HEK293 (cell line): Measurements from ENCODE around the gene ARMC2.
A peak's percentile ranks its signal among the peaks of the same experiment; 100 is the strongest.

Source experiments
- KLF7 ChIP-seq: fragments of 450-650 bp; formaldehyde crosslinking; IDR thresholded peaks from 2 replicates; pipeline ENCODE4 v1.5.1; 2016; ENCODE audit warnings: missing biosample characterization, missing genetic modification characterization, borderline replicate concordance
- OVOL3 ChIP-seq: fragments of 450-650 bp; formaldehyde crosslinking; IDR thresholded peaks from 2 replicates; pipeline ENCODE4 v1.5.1; 2016; ENCODE audit warnings: missing biosample characterization, missing genetic modification characterization
- PRDM1 ChIP-seq: fragments of 450-650 bp; formaldehyde crosslinking; IDR thresholded peaks from 2 replicates; pipeline ENCODE4; 2016; ENCODE audit warnings: missing biosample characterization, missing genetic modification characterization
- SP3 ChIP-seq: fragments of 450-650 bp; formaldehyde crosslinking; IDR thresholded peaks from 2 replicates; pipeline ENCODE4 v1.5.1; 2016; ENCODE audit warnings: missing biosample characterization, missing genetic modification characterization
- TRIM28 ChIP-seq: IDR thresholded peaks from 2 replicates; pipeline ENCODE4 v1.6.1; 2011; ENCODE audit warnings: low read length, control low read depth, borderline replicate concordance
- ZBTB21 ChIP-seq: fragments of 450-650 bp; formaldehyde crosslinking; IDR thresholded peaks from 2 replicates; pipeline ENCODE4 v1.5.1; 2017; ENCODE audit warnings: missing biosample characterization, missing genetic modification characterization
- ZNF112 ChIP-seq: fragments of 450-650 bp; formaldehyde crosslinking; IDR thresholded peaks from 2 replicates; pipeline ENCODE4 v1.5.0; 2017; ENCODE audit warnings: missing biosample characterization, missing genetic modification characterization
- ZNF133 ChIP-seq: fragments of 450-650 bp; formaldehyde crosslinking; IDR thresholded peaks from 2 replicates; pipeline ENCODE4 v1.5.1; 2016; ENCODE audit warnings: missing biosample characterization, missing genetic modification characterization
- ZNF2 ChIP-seq: fragments of 450-650 bp; formaldehyde crosslinking; IDR thresholded peaks from 2 replicates; pipeline ENCODE4 v1.5.1; 2016; ENCODE audit warnings: missing biosample characterization, missing genetic modification characterization
- ZNF202 ChIP-seq: fragments of 450-650 bp; formaldehyde crosslinking; IDR thresholded peaks from 2 replicates; pipeline ENCODE4 v1.5.1; 2016; ENCODE audit warnings: missing biosample characterization, missing genetic modification characterization, borderline replicate concordance
- ZNF223 ChIP-seq: fragments of 450-650 bp; formaldehyde crosslinking; IDR thresholded peaks from 2 replicates; pipeline ENCODE4 v1.5.1; 2016; ENCODE audit warnings: missing biosample characterization, missing genetic modification characterization
- ZNF311 ChIP-seq: fragments of 450-650 bp; formaldehyde crosslinking; IDR thresholded peaks from 2 replicates; pipeline ENCODE4 v1.5.1; 2017; ENCODE audit warnings: missing biosample characterization, missing genetic modification characterization, borderline replicate concordance
- ZNF341 ChIP-seq: fragments of 450-650 bp; formaldehyde crosslinking; IDR thresholded peaks from 2 replicates; pipeline ENCODE4; 2016; ENCODE audit warnings: low read depth, missing biosample characterization, missing genetic modification characterization
- ZNF501 ChIP-seq: fragments of 450-650 bp; formaldehyde crosslinking; IDR thresholded peaks from 2 replicates; pipeline ENCODE4 v1.5.1; 2016; ENCODE audit warnings: missing biosample characterization, missing genetic modification characterization
- ZNF596 ChIP-seq: fragments of 450-650 bp; IDR thresholded peaks from 2 replicates; pipeline ENCODE4 v1.5.0; 2018; ENCODE audit warnings: missing biosample characterization, mild to moderate bottlenecking, missing genetic modification characterization, moderate library complexity
- ZNF621 ChIP-seq: fragments of 450-650 bp; formaldehyde crosslinking; IDR thresholded peaks from 2 replicates; pipeline ENCODE4 v1.5.1; 2017; ENCODE audit warnings: missing biosample characterization, missing genetic modification characterization
- ZNF654 ChIP-seq: fragments of 450-650 bp; formaldehyde crosslinking; IDR thresholded peaks from 2 replicates; pipeline ENCODE4 v1.5.1; 2016; ENCODE audit warnings: low read depth, missing biosample characterization, missing genetic modification characterization
- ZNF843 ChIP-seq: fragments of 450-650 bp; formaldehyde crosslinking; IDR thresholded peaks from 2 replicates; pipeline ENCODE4 v1.5.1; 2016; ENCODE audit warnings: missing biosample characterization, missing genetic modification characterization
- TF ChIP-seq, protein P1 (sequence below): sonication (generic); formaldehyde crosslinking; IDR thresholded peaks from 2 replicates; pipeline ENCODE4 v1.8.1; 2022; ENCODE audit warnings: mild to moderate bottlenecking, moderate library complexity, missing genetic modification reagents
- TF ChIP-seq, protein P2 (sequence below): fragments of 450-650 bp; formaldehyde crosslinking; IDR thresholded peaks from 2 replicates; pipeline ENCODE4 v1.5.1; 2016; ENCODE audit warnings: missing biosample characterization, missing genetic modification characterization
- TF ChIP-seq, protein P3 (sequence below): fragments of 450-650 bp; IDR thresholded peaks from 2 replicates; pipeline ENCODE4 v1.5.1; 2018; ENCODE audit warnings: missing biosample characterization, missing genetic modification characterization
- TF ChIP-seq, protein P4 (sequence below): fragments of 450-650 bp; formaldehyde crosslinking; conservative IDR thresholded peaks from 2 replicates; pipeline ENCODE4 v1.5.1; 2016; ENCODE audit warnings: low read depth, missing biosample characterization, missing genetic modification characterization
- TF ChIP-seq, protein P5 (sequence below): fragments of 450-650 bp; formaldehyde crosslinking; IDR thresholded peaks from 2 replicates; pipeline ENCODE4 v1.5.1; 2016; ENCODE audit warnings: missing biosample characterization, missing genetic modification characterization

The ARMC2 gene

DNA sequence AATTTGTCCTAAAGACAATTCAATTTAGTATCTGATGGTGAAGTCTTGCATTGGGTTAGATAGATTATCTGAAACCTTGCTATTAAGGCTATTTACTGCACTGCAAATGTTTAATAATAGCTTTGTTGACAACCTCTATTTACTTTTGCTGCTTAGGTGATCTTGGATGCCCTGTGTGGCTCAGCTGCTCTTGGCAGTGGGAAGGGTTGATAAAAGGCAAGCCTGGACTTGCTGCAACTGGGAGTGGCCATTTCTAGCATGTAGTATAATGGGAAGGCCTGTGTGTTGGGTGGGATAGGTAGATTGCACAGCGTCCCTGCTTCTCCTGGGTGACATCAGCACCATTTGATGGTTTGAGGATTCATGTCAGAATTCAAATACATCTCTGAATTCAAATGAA is 49.1 kb downstream of the ARMC2 start (continued):
- TF ChIP-seq ZNF501 (no peak), ZNF133 (tag by site-specific recombination) (no peak), ZNF112 (tag by site-specific recombination) (no peak), ZNF223 (tag by site-specific recombination) (no peak), ZBTB21 (tag by site-specific recombination) (0 out of 2 replicates have a peak, but pooled peaks have one; percentile 30), TRIM28 (peak; percentile 84; the same call in 1 of the 2 replicates), ZNF843 (tag by site-specific recombination) (no peak), ZNF311 (tag by site-specific recombination) (no peak), ZNF2 (tag by site-specific recombination) (no peak), KLF7 (tag by site-specific recombination) (peak; percentile 57; the same call in 1 of the 2 replicates), OVOL3 (tag by site-specific recombination) (no peak), SP3 (tag by site-specific recombination) (peak; percentile 39; the same call in 1 of the 2 replicates), ZNF341 (peak; percentile 57), ZNF621 (tag by site-specific recombination) (no peak), ZNF596 (no peak), ZNF202 (no peak), ZNF654 (no peak), PRDM1 (tag by site-specific recombination) (no peak)
- TF ChIP-seq, protein P1, sequence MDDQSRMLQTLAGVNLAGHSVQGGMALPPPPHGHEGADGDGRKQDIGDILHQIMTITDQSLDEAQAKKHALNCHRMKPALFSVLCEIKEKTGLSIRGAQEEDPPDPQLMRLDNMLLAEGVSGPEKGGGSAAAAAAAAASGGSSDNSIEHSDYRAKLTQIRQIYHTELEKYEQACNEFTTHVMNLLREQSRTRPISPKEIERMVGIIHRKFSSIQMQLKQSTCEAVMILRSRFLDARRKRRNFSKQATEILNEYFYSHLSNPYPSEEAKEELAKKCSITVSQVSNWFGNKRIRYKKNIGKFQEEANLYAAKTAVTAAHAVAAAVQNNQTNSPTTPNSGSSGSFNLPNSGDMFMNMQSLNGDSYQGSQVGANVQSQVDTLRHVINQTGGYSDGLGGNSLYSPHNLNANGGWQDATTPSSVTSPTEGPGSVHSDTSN (CRISPR knock-in tag): no peak
- TF ChIP-seq, protein P2, sequence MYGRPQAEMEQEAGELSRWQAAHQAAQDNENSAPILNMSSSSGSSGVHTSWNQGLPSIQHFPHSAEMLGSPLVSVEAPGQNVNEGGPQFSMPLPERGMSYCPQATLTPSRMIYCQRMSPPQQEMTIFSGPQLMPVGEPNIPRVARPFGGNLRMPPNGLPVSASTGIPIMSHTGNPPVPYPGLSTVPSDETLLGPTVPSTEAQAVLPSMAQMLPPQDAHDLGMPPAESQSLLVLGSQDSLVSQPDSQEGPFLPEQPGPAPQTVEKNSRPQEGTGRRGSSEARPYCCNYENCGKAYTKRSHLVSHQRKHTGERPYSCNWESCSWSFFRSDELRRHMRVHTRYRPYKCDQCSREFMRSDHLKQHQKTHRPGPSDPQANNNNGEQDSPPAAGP (tag by site-specific recombination): peak; percentile 73; the same call in 1 of the 2 replicates
- TF ChIP-seq, protein P3, sequence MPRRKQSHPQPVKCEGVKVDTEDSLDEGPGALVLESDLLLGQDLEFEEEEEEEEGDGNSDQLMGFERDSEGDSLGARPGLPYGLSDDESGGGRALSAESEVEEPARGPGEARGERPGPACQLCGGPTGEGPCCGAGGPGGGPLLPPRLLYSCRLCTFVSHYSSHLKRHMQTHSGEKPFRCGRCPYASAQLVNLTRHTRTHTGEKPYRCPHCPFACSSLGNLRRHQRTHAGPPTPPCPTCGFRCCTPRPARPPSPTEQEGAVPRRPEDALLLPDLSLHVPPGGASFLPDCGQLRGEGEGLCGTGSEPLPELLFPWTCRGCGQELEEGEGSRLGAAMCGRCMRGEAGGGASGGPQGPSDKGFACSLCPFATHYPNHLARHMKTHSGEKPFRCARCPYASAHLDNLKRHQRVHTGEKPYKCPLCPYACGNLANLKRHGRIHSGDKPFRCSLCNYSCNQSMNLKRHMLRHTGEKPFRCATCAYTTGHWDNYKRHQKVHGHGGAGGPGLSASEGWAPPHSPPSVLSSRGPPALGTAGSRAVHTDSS: no peak
- TF ChIP-seq, protein P4, sequence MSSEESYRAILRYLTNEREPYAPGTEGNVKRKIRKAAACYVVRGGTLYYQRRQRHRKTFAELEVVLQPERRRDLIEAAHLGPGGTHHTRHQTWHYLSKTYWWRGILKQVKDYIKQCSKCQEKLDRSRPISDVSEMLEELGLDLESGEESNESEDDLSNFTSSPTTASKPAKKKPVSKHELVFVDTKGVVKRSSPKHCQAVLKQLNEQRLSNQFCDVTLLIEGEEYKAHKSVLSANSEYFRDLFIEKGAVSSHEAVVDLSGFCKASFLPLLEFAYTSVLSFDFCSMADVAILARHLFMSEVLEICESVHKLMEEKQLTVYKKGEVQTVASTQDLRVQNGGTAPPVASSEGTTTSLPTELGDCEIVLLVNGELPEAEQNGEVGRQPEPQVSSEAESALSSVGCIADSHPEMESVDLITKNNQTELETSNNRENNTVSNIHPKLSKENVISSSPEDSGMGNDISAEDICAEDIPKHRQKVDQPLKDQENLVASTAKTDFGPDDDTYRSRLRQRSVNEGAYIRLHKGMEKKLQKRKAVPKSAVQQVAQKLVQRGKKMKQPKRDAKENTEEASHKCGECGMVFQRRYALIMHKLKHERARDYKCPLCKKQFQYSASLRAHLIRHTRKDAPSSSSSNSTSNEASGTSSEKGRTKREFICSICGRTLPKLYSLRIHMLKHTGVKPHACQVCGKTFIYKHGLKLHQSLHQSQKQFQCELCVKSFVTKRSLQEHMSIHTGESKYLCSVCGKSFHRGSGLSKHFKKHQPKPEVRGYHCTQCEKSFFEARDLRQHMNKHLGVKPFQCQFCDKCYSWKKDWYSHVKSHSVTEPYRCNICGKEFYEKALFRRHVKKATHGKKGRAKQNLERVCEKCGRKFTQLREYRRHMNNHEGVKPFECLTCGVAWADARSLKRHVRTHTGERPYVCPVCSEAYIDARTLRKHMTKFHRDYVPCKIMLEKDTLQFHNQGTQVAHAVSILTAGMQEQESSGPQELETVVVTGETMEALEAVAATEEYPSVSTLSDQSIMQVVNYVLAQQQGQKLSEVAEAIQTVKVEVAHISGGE (tag by site-specific recombination): no peak
- TF ChIP-seq, protein P5, sequence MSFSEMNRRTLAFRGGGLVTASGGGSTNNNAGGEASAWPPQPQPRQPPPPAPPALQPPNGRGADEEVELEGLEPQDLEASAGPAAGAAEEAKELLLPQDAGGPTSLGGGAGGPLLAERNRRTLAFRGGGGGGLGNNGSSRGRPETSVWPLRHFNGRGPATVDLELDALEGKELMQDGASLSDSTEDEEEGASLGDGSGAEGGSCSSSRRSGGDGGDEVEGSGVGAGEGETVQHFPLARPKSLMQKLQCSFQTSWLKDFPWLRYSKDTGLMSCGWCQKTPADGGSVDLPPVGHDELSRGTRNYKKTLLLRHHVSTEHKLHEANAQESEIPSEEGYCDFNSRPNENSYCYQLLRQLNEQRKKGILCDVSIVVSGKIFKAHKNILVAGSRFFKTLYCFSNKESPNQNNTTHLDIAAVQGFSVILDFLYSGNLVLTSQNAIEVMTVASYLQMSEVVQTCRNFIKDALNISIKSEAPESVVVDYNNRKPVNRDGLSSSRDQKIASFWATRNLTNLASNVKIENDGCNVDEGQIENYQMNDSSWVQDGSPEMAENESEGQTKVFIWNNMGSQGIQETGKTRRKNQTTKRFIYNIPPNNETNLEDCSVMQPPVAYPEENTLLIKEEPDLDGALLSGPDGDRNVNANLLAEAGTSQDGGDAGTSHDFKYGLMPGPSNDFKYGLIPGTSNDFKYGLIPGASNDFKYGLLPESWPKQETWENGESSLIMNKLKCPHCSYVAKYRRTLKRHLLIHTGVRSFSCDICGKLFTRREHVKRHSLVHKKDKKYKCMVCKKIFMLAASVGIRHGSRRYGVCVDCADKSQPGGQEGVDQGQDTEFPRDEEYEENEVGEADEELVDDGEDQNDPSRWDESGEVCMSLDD (tag by site-specific recombination): no peak
